Stimulated activated memory B cell treated with anti-CD40 and anti-IgM and Interleukin-4, amounts not matched to agents 10 μg/mL and 1 μg/mL and 100 μg/mL, for 72 hours (primary cell): ENCODE data around the gene SLC25A13.

Experiments used
- ATAC-seq: fragments of 150-1000 bp; cut with Tn5 transposase; 2 replicates; pipeline ENCODE4 v1.10.0; 2021
- H3K27ac Mint-ChIP-seq: one replicate; pipeline ENCODE4 v1.8.0; 2022; ENCODE audit warnings: mild to moderate bottlenecking, mixed read lengths
- H3K27me3 Mint-ChIP-seq: one replicate; pipeline ENCODE4 v1.8.0; 2022; ENCODE audit warnings: mixed read lengths
- H3K36me3 Mint-ChIP-seq: one replicate; pipeline ENCODE4 v1.8.0; 2022; ENCODE audit warnings: mixed read lengths
- H3K4me1 Mint-ChIP-seq: one replicate; pipeline ENCODE4 v1.8.0; 2022; ENCODE audit warnings: mixed read lengths
- H3K4me3 Mint-ChIP-seq: one replicate; pipeline ENCODE4 v1.8.0; 2022; ENCODE audit warnings: mild to moderate bottlenecking, moderate library complexity, mixed read lengths
- H3K9me3 Mint-ChIP-seq: one replicate; pipeline ENCODE4 v1.8.0; 2022; ENCODE audit warnings: mixed read lengths

SLC25A13 gene

GRCh38 chr7:96196676-96197075 lies 125.2 kb downstream of the SLC25A13 start:
- H3K27me3 Mint-ChIP-seq = no peaks in the 10 kb centered on the region
- ATAC-seq = no peak
- H3K9me3 Mint-ChIP-seq = no peaks in the 10 kb centered on the region
- H3K4me3 Mint-ChIP-seq = no peak overlapping the region
- no peak overlapping the region for H3K27ac Mint-ChIP-seq
- peaks cover 48% of the 10 kb centered on the region for H3K36me3 Mint-ChIP-seq
- H3K4me1 Mint-ChIP-seq = no peaks in the 10 kb centered on the region

GRCh38 chr7:96189129-96189820 lies 132.6 kb downstream of the SLC25A13 start:
- no peak for ATAC-seq
- no peak overlapping the region for H3K27ac Mint-ChIP-seq
- H3K4me3 Mint-ChIP-seq = no peak overlapping the region
- H3K4me1 Mint-ChIP-seq = no peaks in the 10 kb centered on the region
- no peaks in the 10 kb centered on the region for H3K9me3 Mint-ChIP-seq
- H3K36me3 Mint-ChIP-seq = peaks cover 74% of the 10 kb centered on the region
- no peaks in the 10 kb centered on the region for H3K27me3 Mint-ChIP-seq

GRCh38 chr7:96188591-96188991 lies 133.3 kb downstream of the SLC25A13 start:
- H3K36me3 Mint-ChIP-seq = peaks cover 74% of the 10 kb centered on the region
- no peak for ATAC-seq

GRCh38 chr7:96188174-96188581 lies 133.7 kb downstream of the SLC25A13 start:
- Mint-ChIP-seq H3K27me3 (no peaks in the 10 kb centered on the region), H3K27ac (no peak overlapping the region), H3K4me1 (no peaks in the 10 kb centered on the region), H3K4me3 (no peak overlapping the region), H3K36me3 (peaks cover 74% of the 10 kb centered on the region), H3K9me3 (no peaks in the 10 kb centered on the region)
- ATAC-seq = no peak

More at GRCh38 chr7:96188591-96188991, 133.3 kb downstream of the SLC25A13 start:
- Mint-ChIP-seq H3K4me3 (no peak overlapping the region), H3K4me1 (no peaks in the 10 kb centered on the region), H3K27ac (no peak overlapping the region), H3K9me3 (no peaks in the 10 kb centered on the region), H3K27me3 (no peaks in the 10 kb centered on the region)

- Mint-ChIP-seq H3K4me1 (no peaks in the 10 kb centered on the region), H3K27ac (no peak overlapping the region), H3K9me3 (no peaks in the 10 kb centered on the region), H3K36me3 (peaks cover 77% of the 10 kb centered on the region), H3K4me3 (no peak overlapping the region), H3K27me3 (no peaks in the 10 kb centered on the region)
- ATAC-seq = no peak
These were observed 134.2 kb downstream of the SLC25A13 start for GRCh38 chr7:96187735-96188134.

GRCh38 chr7:96184783-96185182 lies 137.1 kb downstream of the SLC25A13 start:
- H3K4me1 Mint-ChIP-seq = no peaks in the 10 kb centered on the region
- no peaks in the 10 kb centered on the region for H3K27me3 Mint-ChIP-seq
- peaks cover 65% of the 10 kb centered on the region for H3K36me3 Mint-ChIP-seq
- H3K9me3 Mint-ChIP-seq = no peaks in the 10 kb centered on the region
- ATAC-seq = no peak
- H3K4me3 Mint-ChIP-seq = no peak overlapping the region
- no peak overlapping the region for H3K27ac Mint-ChIP-seq

GRCh38 chr7:96183163-96183670 lies 138.7 kb downstream of the SLC25A13 start:
- H3K4me1 Mint-ChIP-seq = no peaks in the 10 kb centered on the region

GRCh38 chr7:96182424-96183158 lies 139.3 kb downstream of the SLC25A13 start:
- no peak for ATAC-seq

More at GRCh38 chr7:96183163-96183670, 138.7 kb downstream of the SLC25A13 start:
- no peaks in the 10 kb centered on the region for H3K9me3 Mint-ChIP-seq
- ATAC-seq = no peak
- no peak overlapping the region for H3K27ac Mint-ChIP-seq
- no peak overlapping the region for H3K4me3 Mint-ChIP-seq
- H3K27me3 Mint-ChIP-seq = no peaks in the 10 kb centered on the region
- H3K36me3 Mint-ChIP-seq = peaks cover 56% of the 10 kb centered on the region

GRCh38 chr7:96181174-96181573 lies 140.7 kb downstream of the SLC25A13 start:
- Mint-ChIP-seq H3K9me3 (no peaks in the 10 kb centered on the region), H3K27ac (no peak overlapping the region), H3K27me3 (no peaks in the 10 kb centered on the region), H3K36me3 (peaks cover 57% of the 10 kb centered on the region), H3K4me3 (no peak overlapping the region), H3K4me1 (no peaks in the 10 kb centered on the region)
- no peak for ATAC-seq

More at GRCh38 chr7:96182424-96183158, 139.3 kb downstream of the SLC25A13 start:
- Mint-ChIP-seq H3K27me3 (no peaks in the 10 kb centered on the region), H3K27ac (no peak overlapping the region), H3K4me3 (no peak overlapping the region), H3K4me1 (no peaks in the 10 kb centered on the region), H3K36me3 (peaks cover 56% of the 10 kb centered on the region), H3K9me3 (no peaks in the 10 kb centered on the region)

GRCh38 chr7:96179837-96180236 lies 142.1 kb downstream of the SLC25A13 start:
- no peaks in the 10 kb centered on the region for H3K9me3 Mint-ChIP-seq
- H3K27ac Mint-ChIP-seq = no peak overlapping the region
- H3K4me1 Mint-ChIP-seq = no peaks in the 10 kb centered on the region
- no peak for ATAC-seq
- H3K27me3 Mint-ChIP-seq = no peaks in the 10 kb centered on the region
- H3K4me3 Mint-ChIP-seq = no peak overlapping the region
- H3K36me3 Mint-ChIP-seq = peaks cover 70% of the 10 kb centered on the region

- peaks cover 70% of the 10 kb centered on the region for H3K36me3 Mint-ChIP-seq
- no peaks in the 10 kb centered on the region for H3K4me1 Mint-ChIP-seq
- no peak overlapping the region for H3K4me3 Mint-ChIP-seq
- H3K27me3 Mint-ChIP-seq = no peaks in the 10 kb centered on the region
- no peak overlapping the region for H3K27ac Mint-ChIP-seq
- no peaks in the 10 kb centered on the region for H3K9me3 Mint-ChIP-seq
- no peak for ATAC-seq
These were observed 142.6 kb downstream of the SLC25A13 start for GRCh38 chr7:96179341-96179740.

GRCh38 chr7:96178581-96178980 lies 143.3 kb downstream of the SLC25A13 start:
- no peak for ATAC-seq
- Mint-ChIP-seq H3K27me3 (no peaks in the 10 kb centered on the region), H3K9me3 (no peaks in the 10 kb centered on the region), H3K4me3 (no peak overlapping the region), H3K4me1 (no peaks in the 10 kb centered on the region), H3K27ac (no peak overlapping the region), H3K36me3 (peaks cover 68% of the 10 kb centered on the region)

- Mint-ChIP-seq H3K27me3 (no peaks in the 10 kb centered on the region), H3K4me1 (no peaks in the 10 kb centered on the region), H3K36me3 (peaks cover 64% of the 10 kb centered on the region), H3K4me3 (no peak overlapping the region), H3K27ac (no peak overlapping the region), H3K9me3 (no peaks in the 10 kb centered on the region)
- ATAC-seq = no peak
These were observed 144.5 kb downstream of the SLC25A13 start for GRCh38 chr7:96177353-96177752.

- H3K36me3 Mint-ChIP-seq = peaks cover 53% of the 10 kb centered on the region
- no peak overlapping the region for H3K4me3 Mint-ChIP-seq
- ATAC-seq = no peak
- no peaks in the 10 kb centered on the region for H3K4me1 Mint-ChIP-seq
- H3K27me3 Mint-ChIP-seq = no peaks in the 10 kb centered on the region
- H3K27ac Mint-ChIP-seq = no peak overlapping the region
- H3K9me3 Mint-ChIP-seq = no peaks in the 10 kb centered on the region
These were observed 147.1 kb downstream of the SLC25A13 start for GRCh38 chr7:96174812-96175211.

- H3K27me3 Mint-ChIP-seq = no peaks in the 10 kb centered on the region
- ATAC-seq = no peak
- peaks cover 60% of the 10 kb centered on the region for H3K36me3 Mint-ChIP-seq
- no peaks in the 10 kb centered on the region for H3K9me3 Mint-ChIP-seq
- no peak overlapping the region for H3K27ac Mint-ChIP-seq
- H3K4me3 Mint-ChIP-seq = no peak overlapping the region
- H3K4me1 Mint-ChIP-seq = peaks cover 3% of the 10 kb centered on the region
These were observed 148.1 kb downstream of the SLC25A13 start for GRCh38 chr7:96173781-96174180.

- H3K36me3 Mint-ChIP-seq = peaks cover 47% of the 10 kb centered on the region
- H3K4me1 Mint-ChIP-seq = peaks cover 12% of the 10 kb centered on the region
- no peaks in the 10 kb centered on the region for H3K27me3 Mint-ChIP-seq
- ATAC-seq = no peak
- no peaks in the 10 kb centered on the region for H3K9me3 Mint-ChIP-seq
- no peak overlapping the region for H3K4me3 Mint-ChIP-seq
- H3K27ac Mint-ChIP-seq = no peak overlapping the region
These were observed 152.5 kb downstream of the SLC25A13 start for GRCh38 chr7:96169439-96169838.
